ENCODE measurements around the gene AKAP8L. TPM values are rescaled to one million over a fixed set of nuclear protein-coding genes. Genes with fewer than 3 reads are reported as not detected.

AKAP8L gene
- total and polyA plus RNA-seq, 4 donors = 16.4 to 67.1 (median 42.9) TPM

DNA sequence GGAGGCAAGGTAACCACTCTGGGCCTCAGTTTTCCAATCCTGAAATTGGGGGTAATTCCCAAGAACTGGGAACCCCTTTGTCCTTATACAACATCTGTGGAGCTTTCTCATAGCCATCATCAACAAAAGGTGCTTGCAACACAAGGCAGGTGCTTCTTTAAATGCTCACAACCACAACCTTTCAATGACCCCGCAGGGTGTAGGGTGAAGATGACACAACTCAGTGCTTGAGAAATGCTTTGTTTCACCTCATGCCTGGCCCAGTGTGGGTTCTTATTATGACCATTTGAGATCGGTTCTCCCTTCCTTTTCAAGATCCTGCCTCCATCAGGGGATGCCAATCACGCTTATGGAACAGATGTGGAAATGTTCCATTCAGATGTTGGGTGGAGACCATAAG is 22.5 kb upstream of the AKAP8L start:
- no peak overlapping the region for H3K9ac ChIP-seq (ENCODE audit: low read depth in 1 of 2, low read length in 2 of 2)
- no peaks in the 10 kb centered on the region for H3K9me3 ChIP-seq (ENCODE audit: control insufficient read depth in 4 of 4, low read length in 3 of 4)
- no peak for DNase-seq (ENCODE audit: low spot score)
- no peak overlapping the region for H3K27ac ChIP-seq (ENCODE audit: low read depth in 1 of 2, low read length in 2 of 2)
- 92% methylated on average over 3 of the region's 3 CpGs for WGBS
- H3K36me3 ChIP-seq (ENCODE audit: control insufficient read depth in 4 of 4, insufficient read depth in 3 of 4, low read depth in 1 of 4, low read length in 3 of 4) = no peaks in the 10 kb centered on the region
- no peak overlapping the region for H3K4me3 ChIP-seq (ENCODE audit: low read depth in 1 of 3, low read length in 3 of 3)
- no peaks in the 10 kb centered on the region for H3K27me3 ChIP-seq (ENCODE audit: control insufficient read depth in 4 of 4, insufficient read depth in 4 of 4, low read length in 3 of 4)
- peaks cover 17 to 47% (median 40%) of the 10 kb centered on the region in 4 donors for H3K4me1 ChIP-seq (ENCODE audit: control insufficient read depth in 4 of 4, insufficient read depth in 4 of 4, low read length in 3 of 4)
- TF ChIP-seq, protein P1, sequence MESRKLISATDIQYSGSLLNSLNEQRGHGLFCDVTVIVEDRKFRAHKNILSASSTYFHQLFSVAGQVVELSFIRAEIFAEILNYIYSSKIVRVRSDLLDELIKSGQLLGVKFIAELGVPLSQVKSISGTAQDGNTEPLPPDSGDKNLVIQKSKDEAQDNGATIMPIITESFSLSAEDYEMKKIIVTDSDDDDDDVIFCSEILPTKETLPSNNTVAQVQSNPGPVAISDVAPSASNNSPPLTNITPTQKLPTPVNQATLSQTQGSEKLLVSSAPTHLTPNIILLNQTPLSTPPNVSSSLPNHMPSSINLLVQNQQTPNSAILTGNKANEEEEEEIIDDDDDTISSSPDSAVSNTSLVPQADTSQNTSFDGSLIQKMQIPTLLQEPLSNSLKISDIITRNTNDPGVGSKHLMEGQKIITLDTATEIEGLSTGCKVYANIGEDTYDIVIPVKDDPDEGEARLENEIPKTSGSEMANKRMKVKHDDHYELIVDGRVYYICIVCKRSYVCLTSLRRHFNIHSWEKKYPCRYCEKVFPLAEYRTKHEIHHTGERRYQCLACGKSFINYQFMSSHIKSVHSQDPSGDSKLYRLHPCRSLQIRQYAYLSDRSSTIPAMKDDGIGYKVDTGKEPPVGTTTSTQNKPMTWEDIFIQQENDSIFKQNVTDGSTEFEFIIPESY (IDR thresholded peaks at IDR 0.05) = no peak
- TF ChIP-seq NR2F2 (IDR thresholded peaks at IDR 0.05) (no peak), GABPA (IDR thresholded peaks at IDR 0.05 in 1 of 2, conservative IDR thresholded peaks at IDR 0.05 in 1 of 2) (no peak), FOXA1 (IDR thresholded peaks at IDR 0.05) (no peak), EGR1 (IDR thresholded peaks at IDR 0.05; ENCODE audit: low read depth in 2 of 2) (no peak), RAD21 (IDR thresholded peaks at IDR 0.05) (no peak), HNF4G (IDR thresholded peaks at IDR 0.05) (no peak), RXRA (IDR thresholded peaks at IDR 0.05) (no peak), TAF1 (conservative IDR thresholded peaks at IDR 0.05) (no peak), FOXA2 (IDR thresholded peaks at IDR 0.05) (no peak), SP1 (IDR thresholded peaks at IDR 0.05) (no peak), HNF4A (conservative IDR thresholded peaks at IDR 0.05) (no peak)
- TF ChIP-seq, protein P2, sequence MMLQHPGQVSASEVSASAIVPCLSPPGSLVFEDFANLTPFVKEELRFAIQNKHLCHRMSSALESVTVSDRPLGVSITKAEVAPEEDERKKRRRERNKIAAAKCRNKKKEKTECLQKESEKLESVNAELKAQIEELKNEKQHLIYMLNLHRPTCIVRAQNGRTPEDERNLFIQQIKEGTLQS (IDR thresholded peaks at IDR 0.05) = no peak
- TF ChIP-seq, protein P3, sequence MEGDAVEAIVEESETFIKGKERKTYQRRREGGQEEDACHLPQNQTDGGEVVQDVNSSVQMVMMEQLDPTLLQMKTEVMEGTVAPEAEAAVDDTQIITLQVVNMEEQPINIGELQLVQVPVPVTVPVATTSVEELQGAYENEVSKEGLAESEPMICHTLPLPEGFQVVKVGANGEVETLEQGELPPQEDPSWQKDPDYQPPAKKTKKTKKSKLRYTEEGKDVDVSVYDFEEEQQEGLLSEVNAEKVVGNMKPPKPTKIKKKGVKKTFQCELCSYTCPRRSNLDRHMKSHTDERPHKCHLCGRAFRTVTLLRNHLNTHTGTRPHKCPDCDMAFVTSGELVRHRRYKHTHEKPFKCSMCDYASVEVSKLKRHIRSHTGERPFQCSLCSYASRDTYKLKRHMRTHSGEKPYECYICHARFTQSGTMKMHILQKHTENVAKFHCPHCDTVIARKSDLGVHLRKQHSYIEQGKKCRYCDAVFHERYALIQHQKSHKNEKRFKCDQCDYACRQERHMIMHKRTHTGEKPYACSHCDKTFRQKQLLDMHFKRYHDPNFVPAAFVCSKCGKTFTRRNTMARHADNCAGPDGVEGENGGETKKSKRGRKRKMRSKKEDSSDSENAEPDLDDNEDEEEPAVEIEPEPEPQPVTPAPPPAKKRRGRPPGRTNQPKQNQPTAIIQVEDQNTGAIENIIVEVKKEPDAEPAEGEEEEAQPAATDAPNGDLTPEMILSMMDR (IDR thresholded peaks at IDR 0.05; ENCODE audit: low read depth, low read length, missing input control) = no peak
- TF ChIP-seq, protein P4, sequence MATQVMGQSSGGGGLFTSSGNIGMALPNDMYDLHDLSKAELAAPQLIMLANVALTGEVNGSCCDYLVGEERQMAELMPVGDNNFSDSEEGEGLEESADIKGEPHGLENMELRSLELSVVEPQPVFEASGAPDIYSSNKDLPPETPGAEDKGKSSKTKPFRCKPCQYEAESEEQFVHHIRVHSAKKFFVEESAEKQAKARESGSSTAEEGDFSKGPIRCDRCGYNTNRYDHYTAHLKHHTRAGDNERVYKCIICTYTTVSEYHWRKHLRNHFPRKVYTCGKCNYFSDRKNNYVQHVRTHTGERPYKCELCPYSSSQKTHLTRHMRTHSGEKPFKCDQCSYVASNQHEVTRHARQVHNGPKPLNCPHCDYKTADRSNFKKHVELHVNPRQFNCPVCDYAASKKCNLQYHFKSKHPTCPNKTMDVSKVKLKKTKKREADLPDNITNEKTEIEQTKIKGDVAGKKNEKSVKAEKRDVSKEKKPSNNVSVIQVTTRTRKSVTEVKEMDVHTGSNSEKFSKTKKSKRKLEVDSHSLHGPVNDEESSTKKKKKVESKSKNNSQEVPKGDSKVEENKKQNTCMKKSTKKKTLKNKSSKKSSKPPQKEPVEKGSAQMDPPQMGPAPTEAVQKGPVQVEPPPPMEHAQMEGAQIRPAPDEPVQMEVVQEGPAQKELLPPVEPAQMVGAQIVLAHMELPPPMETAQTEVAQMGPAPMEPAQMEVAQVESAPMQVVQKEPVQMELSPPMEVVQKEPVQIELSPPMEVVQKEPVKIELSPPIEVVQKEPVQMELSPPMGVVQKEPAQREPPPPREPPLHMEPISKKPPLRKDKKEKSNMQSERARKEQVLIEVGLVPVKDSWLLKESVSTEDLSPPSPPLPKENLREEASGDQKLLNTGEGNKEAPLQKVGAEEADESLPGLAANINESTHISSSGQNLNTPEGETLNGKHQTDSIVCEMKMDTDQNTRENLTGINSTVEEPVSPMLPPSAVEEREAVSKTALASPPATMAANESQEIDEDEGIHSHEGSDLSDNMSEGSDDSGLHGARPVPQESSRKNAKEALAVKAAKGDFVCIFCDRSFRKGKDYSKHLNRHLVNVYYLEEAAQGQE (IDR thresholded peaks at IDR 0.05) = no peak
